ENCODE results near the gene GLYATL2.

DNA sequence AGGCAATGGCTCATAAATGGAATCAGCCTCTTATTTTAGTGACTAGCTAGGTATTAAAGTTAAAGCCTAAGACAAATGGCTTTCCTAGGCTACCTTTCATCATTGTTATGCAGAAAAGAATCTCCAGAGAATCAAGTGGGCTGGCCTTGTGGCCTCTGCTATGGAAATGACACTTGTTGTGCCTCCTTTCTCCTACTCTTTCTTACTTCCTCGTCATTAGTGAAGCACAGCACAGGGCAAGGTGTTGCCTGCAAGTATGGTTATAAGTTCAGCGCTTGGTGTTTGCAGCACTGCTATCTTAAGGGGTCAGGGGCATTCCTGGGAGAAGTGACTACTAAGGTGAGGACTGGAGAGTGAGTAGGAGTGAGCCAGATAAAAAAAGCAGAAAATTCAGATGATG lies 49.4 kb upstream of the GLYATL2 start:
- TF ChIP-seq EZH2 (IDR thresholded peaks at IDR 0.05; ENCODE audit: low read depth): no peak
- TF ChIP-seq, protein P1, sequence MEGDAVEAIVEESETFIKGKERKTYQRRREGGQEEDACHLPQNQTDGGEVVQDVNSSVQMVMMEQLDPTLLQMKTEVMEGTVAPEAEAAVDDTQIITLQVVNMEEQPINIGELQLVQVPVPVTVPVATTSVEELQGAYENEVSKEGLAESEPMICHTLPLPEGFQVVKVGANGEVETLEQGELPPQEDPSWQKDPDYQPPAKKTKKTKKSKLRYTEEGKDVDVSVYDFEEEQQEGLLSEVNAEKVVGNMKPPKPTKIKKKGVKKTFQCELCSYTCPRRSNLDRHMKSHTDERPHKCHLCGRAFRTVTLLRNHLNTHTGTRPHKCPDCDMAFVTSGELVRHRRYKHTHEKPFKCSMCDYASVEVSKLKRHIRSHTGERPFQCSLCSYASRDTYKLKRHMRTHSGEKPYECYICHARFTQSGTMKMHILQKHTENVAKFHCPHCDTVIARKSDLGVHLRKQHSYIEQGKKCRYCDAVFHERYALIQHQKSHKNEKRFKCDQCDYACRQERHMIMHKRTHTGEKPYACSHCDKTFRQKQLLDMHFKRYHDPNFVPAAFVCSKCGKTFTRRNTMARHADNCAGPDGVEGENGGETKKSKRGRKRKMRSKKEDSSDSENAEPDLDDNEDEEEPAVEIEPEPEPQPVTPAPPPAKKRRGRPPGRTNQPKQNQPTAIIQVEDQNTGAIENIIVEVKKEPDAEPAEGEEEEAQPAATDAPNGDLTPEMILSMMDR (conservative IDR thresholded peaks at IDR 0.05): no peak
